HepG2 (cell line): ENCODE measurements around the gene MEX3A. TPM values are rescaled to one million over a fixed set of nuclear protein-coding genes. Genes with fewer than 3 reads are reported as not detected.

Experiments
- ATAC-seq: fragments of 200-7000 bp; cut with Tn5 transposase; 3 replicates; pipeline ENCODE4 v1.9.1; 2020; ENCODE audit warnings: mild to moderate bottlenecking, moderate library complexity
- BruUV-seq: library from RNA; stranded (reverse); fragments of 400-500 nt; replicated peaks from 2 replicates; lab custom pipeline; 2021; lab: Mats Ljungman, UMichigan
- CTCF ChIA-PET: fragments of 300-600 bp; formaldehyde crosslinking; extraction: SDS; loops from one replicate; lab custom pipeline; 2021; ENCODE audit warnings: low total read pairs, inconsistent platforms, low intra/inter-chr PET ratio; lab: Yijun Ruan, JAX
- POLR2A ChIA-PET: fragments of 350-600 bp; sonication (Branson Sonifier 250); formaldehyde crosslinking; loops from one replicate; lab custom pipeline; 2020; ENCODE audit warnings: antibody characterized with exemption, inconsistent platforms; lab: Yijun Ruan, JAX
- DNase-seq: peaks from one replicate; pipeline ENCODE4 v3.0.0-alpha.2; 2015; ENCODE audit warnings: low spot score
- FAIRE-seq: peaks from 3 replicates; lab custom pipeline; 2011; peaks lifted over from hg19 to GRCh38; lab: Jason Lieb, UNC
- H2AFZ ChIP-seq: one replicate; pipeline ENCODE4 v1.6.1; 2011; ENCODE audit warnings: low read length, inconsistent platforms
- H3K27ac ChIP-seq: fragments of 300-600 bp; 3 replicates; pipeline ENCODE4 v1.8.0; 2011; ENCODE audit warnings: mixed run types, mild to moderate bottlenecking, mixed read lengths, low read length, inconsistent platforms; ENCODE audit not compliant: insufficient read depth; ENCODE audit errors: extremely low read length
- H3K27me3 ChIP-seq, 2 experiments: fragments of 200-600 bp in 1 of 2; 2 replicates in 1 of 2; 3 replicates in 1 of 2; pipeline versions ENCODE4 v1.6.0 to v1.8.0; 2011; ENCODE audit warnings: low read length in 2 of 2, mild to moderate bottlenecking in 2 of 2, moderate library complexity in 2 of 2, inconsistent platforms in 1 of 2; ENCODE audit not compliant: insufficient read depth in 2 of 2, control insufficient read depth in 1 of 2
- H3K36me3 ChIP-seq, 2 experiments: fragments of 200-600 bp in 1 of 2; replicated peaks in 1 of 2; 2 replicates in 1 of 2; 3 replicates in 1 of 2; pipeline versions ENCODE4 v1.5.1 to v1.8.0; 2011; ENCODE audit warnings: low read length in 2 of 2, inconsistent platforms in 1 of 2; ENCODE audit not compliant: insufficient read depth in 2 of 2, control insufficient read depth in 1 of 2
- H3K4me1 ChIP-seq: 2 replicates; pipeline ENCODE4 v1.5.1; 2012; ENCODE audit warnings: low read length, inconsistent platforms; ENCODE audit not compliant: insufficient read depth
- H3K4me2 ChIP-seq: 2 replicates; pipeline ENCODE4 v1.6.0; 2011; ENCODE audit warnings: low read depth, low read length, inconsistent platforms
- H3K4me3 ChIP-seq, 3 experiments: fragments of 200-600 bp in 1 of 3; sonication (generic), shearing (Covaris generic) in 1 of 3; replicated peaks in 1 of 3; 2 replicates each; pipeline ENCODE4 v1.5.1; 2011 to 2016; ENCODE audit warnings: low read length in 3 of 3, inconsistent platforms in 2 of 3, low read depth in 2 of 3, mild to moderate bottlenecking in 2 of 3, control low read depth in 1 of 3, mixed read lengths in 1 of 3; ENCODE audit not compliant: insufficient read depth in 1 of 3
- H3K79me2 ChIP-seq: one replicate; pipeline ENCODE4 v1.6.1; 2011; ENCODE audit warnings: low read length, inconsistent platforms; ENCODE audit not compliant: insufficient read depth
- H3K9ac ChIP-seq: 2 replicates; pipeline ENCODE4 v1.6.0; 2011; ENCODE audit warnings: mild to moderate bottlenecking, low read depth, low read length, inconsistent platforms; ENCODE audit not compliant: insufficient read depth
- H3K9me3 ChIP-seq: 2 replicates; pipeline ENCODE4 v1.5.1; 2012; ENCODE audit warnings: mild to moderate bottlenecking, low read length
- H4K20me1 ChIP-seq: 2 replicates; pipeline ENCODE4 v1.6.0; 2011; ENCODE audit warnings: inconsistent platforms, mild to moderate bottlenecking, low read length, moderate library complexity; ENCODE audit not compliant: insufficient read depth
- GATAD1 ChIP-seq: IDR thresholded peaks from 2 replicates; pipeline ENCODE4 v1.6.1; 2016; ENCODE audit warnings: missing genetic modification reagents, missing compliant biosample characterization
- HDAC2 ChIP-seq: sonication (generic); formaldehyde crosslinking; IDR thresholded peaks from 2 replicates; pipeline ENCODE4 v1.4.0; 2020; ENCODE audit warnings: missing genetic modification reagents
- HHEX ChIP-seq: IDR thresholded peaks from 2 replicates; pipeline ENCODE4 v1.6.1; 2016; ENCODE audit warnings: control low read depth
- NR2F2 ChIP-seq: IDR thresholded peaks from 2 replicates; pipeline ENCODE4 v1.6.1; 2012; ENCODE audit warnings: low read depth, inconsistent platforms, borderline replicate concordance
- RAD21 ChIP-seq: fragments of 450-650 bp; formaldehyde crosslinking; IDR thresholded peaks from 2 replicates; pipeline ENCODE4 v1.5.0; 2020; ENCODE audit warnings: mild to moderate bottlenecking
- RXRB ChIP-seq: IDR thresholded peaks from 2 replicates; pipeline ENCODE4 v1.6.1; 2016; ENCODE audit warnings: borderline replicate concordance, missing genetic modification reagents, missing compliant biosample characterization
- SIN3A ChIP-seq: IDR thresholded peaks from 2 replicates; pipeline ENCODE4 v1.6.1; 2011; ENCODE audit warnings: low read depth, mild to moderate bottlenecking, control low read depth, low read length, borderline replicate concordance
- SIN3B ChIP-seq: fragments of 150-350 bp; IDR thresholded peaks from 2 replicates; pipeline ENCODE4 v1.6.1; 2014; ENCODE audit warnings: low read length
- TCF7L2 ChIP-seq: IDR thresholded peaks from 2 replicates; pipeline ENCODE4 v1.6.1; 2011; ENCODE audit warnings: mild to moderate bottlenecking, low read depth, low read length, moderate library complexity
- TGIF2 ChIP-seq: IDR thresholded peaks from 2 replicates; pipeline ENCODE4 v1.6.1; 2016; ENCODE audit warnings: control low read depth, missing compliant biosample characterization
- ZBTB7B ChIP-seq: sonication (generic); formaldehyde crosslinking; IDR thresholded peaks from 2 replicates; pipeline ENCODE4 v1.4.0; 2020; ENCODE audit warnings: missing genetic modification reagents
- ZGPAT ChIP-seq: IDR thresholded peaks from 2 replicates; pipeline ENCODE4 v1.6.1; 2016; ENCODE audit warnings: mild to moderate bottlenecking
- ZNF101 ChIP-seq: sonication (generic); formaldehyde crosslinking; IDR thresholded peaks from 2 replicates; pipeline ENCODE4 v1.4.0; 2020; ENCODE audit warnings: mild to moderate bottlenecking, low read depth, missing genetic modification reagents, borderline replicate concordance
- ZNF124 ChIP-seq: sonication (generic); formaldehyde crosslinking; IDR thresholded peaks from 2 replicates; pipeline ENCODE4 v1.4.0; 2020; ENCODE audit warnings: missing genetic modification reagents
- ZNF468 ChIP-seq: sonication (generic); formaldehyde crosslinking; IDR thresholded peaks from 2 replicates; pipeline ENCODE4 v1.8.0; 2022; ENCODE audit warnings: mild to moderate bottlenecking, moderate library complexity, missing genetic modification reagents
- ZNF569 ChIP-seq: sonication (generic); formaldehyde crosslinking; IDR thresholded peaks from 2 replicates; pipeline ENCODE4 v1.5.0; 2020; ENCODE audit warnings: mild to moderate bottlenecking, missing genetic modification reagents, moderate library complexity, borderline replicate concordance
- ZSCAN29 ChIP-seq: sonication (generic); formaldehyde crosslinking; conservative IDR thresholded peaks from 2 replicates; pipeline ENCODE4 v1.4.0; 2020; ENCODE audit warnings: mild to moderate bottlenecking, missing genetic modification reagents
- WGBS: methylation state at CpG from one replicate; pipeline ENCODE4 v1.1.6; 2017; ENCODE audit warnings: low lambda C conversion rate; 5-methylcytosine and 5-hydroxymethylcytosine counted together
- in situ Hi-C: cut with HindIII; loops from 2 replicates; pipeline ENCODE4 v1.10.0; 2017; ENCODE audit warnings: low pct_unique_long_range_greater_than_20kb; ENCODE audit not compliant: extremely low pct_ligation_motif_present
- intact Hi-C: fragments of 100-400 bp; cut with micrococcal nuclease; formaldehyde crosslinking; loops from one replicate; pipeline ENCODE4 v1.10.0; 2022; ENCODE audit not compliant: unreplicated experiment
- polyA plus RNA-seq, 8 experiments: library from polyadenylated mRNA; depleted of rRNA in 3 of 8; stranded (reverse) in 7 of 8; unstranded in 1 of 8; fragments of >200 nt; fragmentation: Illumina TruSeq in 4 of 8; extraction: Trizol in 4 of 8; gene quantifications; 2 replicates each; pipeline versions ENCODE4 v1.2.1 to v1.2.3, GENCODE V29; 2011 to 2016; ENCODE audit warnings: low read depth in 4 of 8, missing spikeins in 1 of 8, mixed read lengths in 1 of 8; ENCODE audit not compliant: insufficient read depth in 1 of 8
- total RNA-seq, 5 experiments: library from RNA; depleted of rRNA; stranded (reverse); fragments of >200 nt; fragmentation: Illumina TruSeq; extraction: Trizol; gene quantifications; 2 replicates each; pipeline ENCODE4 v1.2.3, GENCODE V29; 2016; ENCODE audit warnings: low read depth in 1 of 5
- TF ChIP-seq, protein P1 (sequence below): sonication (generic); formaldehyde crosslinking; conservative IDR thresholded peaks from 2 replicates; pipeline ENCODE4 v1.4.0; 2020; ENCODE audit warnings: missing genetic modification reagents
- TF ChIP-seq, protein P2 (sequence below): sonication (generic); formaldehyde crosslinking; IDR thresholded peaks from 2 replicates; pipeline ENCODE4 v1.5.1; 2020; ENCODE audit warnings: mild to moderate bottlenecking, missing genetic modification reagents, moderate library complexity

Gene MEX3A
- total and polyA plus RNA-seq, 2 of the 13 experiments (the other 11 are each of a cell fraction or from before 2014, with no cell fraction given) = 7.6 to 9.1 TPM

- ATAC-seq (peak; percentile 79), DNase-seq (peak; percentile 74), FAIRE-seq (peak; percentile 92)
- Histone ChIP-seq H3K27ac (no peak overlapping the region), H3K9ac (no peak overlapping the region), H2AFZ (no peak overlapping the region), H3K4me2 (no peak overlapping the region), H3K9me3 (no peaks in the 10 kb centered on the region), H4K20me1 (no peaks in the 10 kb centered on the region), H3K27me3 (no peaks in the 10 kb centered on the region), H3K4me3 (no peak overlapping the region), H3K36me3 (peaks cover 2% of the 10 kb centered on the region in 2 experiments; a peak in 1 of 5 replicates), H3K4me1 (peaks cover 47% of the 10 kb centered on the region), H3K79me2 (no peaks in the 10 kb centered on the region)
- CTCF ChIA-PET = interaction anchor here (0.9 to 3.3 kb wide), 4 partner anchors 32 to 169 kb away, joined by 3 to 52 read pairs (median 4); no protein-coding TSS in a partner anchor
- POLR2A ChIA-PET = interaction anchor here (0.8 to 11.0 kb wide), 3 partner anchors 38 to 122 kb away, joined by 3 to 113 read pairs (median 4); partner anchors contain the start of gene PMF1
- WGBS = 63% methylated on average over 6 of the region's 14 CpGs
- in situ Hi-C loops (no loop called here), intact Hi-C loops (loop anchor here (1.0 kb wide), 2 partner anchors 39 to 134 kb away; no protein-coding TSS in a partner anchor)
- no TSS peak for BruUV-seq
- TF ChIP-seq RXRB (0 out of 2 replicates have a peak, but pooled peaks have one; percentile 18), ZNF101 (no peak), GATAD1 (CRISPR knock-in tag) (0 out of 2 replicates have a peak, but pooled peaks have one; percentile 14), TCF7L2 (no peak), ZBTB7B (CRISPR knock-in tag) (no peak), ZNF569 (no peak), ZSCAN29 (no peak), ZGPAT (CRISPR knock-in tag) (peak; percentile 46; the same call in 1 of the 2 replicates), SIN3B (no peak), TGIF2 (CRISPR knock-in tag) (0 out of 2 replicates have a peak, but pooled peaks have one; percentile 47), HHEX (CRISPR knock-in tag) (no peak), HDAC2 (CRISPR knock-in tag) (peak; percentile 22; the same call in 1 of the 2 replicates), RAD21 (CRISPR knock-in tag) (peak; percentile 93), ZNF468 (CRISPR knock-in tag) (no peak), ZNF124 (CRISPR knock-in tag) (no peak), NR2F2 (no peak), SIN3A (no peak)
- TF ChIP-seq, protein P1, sequence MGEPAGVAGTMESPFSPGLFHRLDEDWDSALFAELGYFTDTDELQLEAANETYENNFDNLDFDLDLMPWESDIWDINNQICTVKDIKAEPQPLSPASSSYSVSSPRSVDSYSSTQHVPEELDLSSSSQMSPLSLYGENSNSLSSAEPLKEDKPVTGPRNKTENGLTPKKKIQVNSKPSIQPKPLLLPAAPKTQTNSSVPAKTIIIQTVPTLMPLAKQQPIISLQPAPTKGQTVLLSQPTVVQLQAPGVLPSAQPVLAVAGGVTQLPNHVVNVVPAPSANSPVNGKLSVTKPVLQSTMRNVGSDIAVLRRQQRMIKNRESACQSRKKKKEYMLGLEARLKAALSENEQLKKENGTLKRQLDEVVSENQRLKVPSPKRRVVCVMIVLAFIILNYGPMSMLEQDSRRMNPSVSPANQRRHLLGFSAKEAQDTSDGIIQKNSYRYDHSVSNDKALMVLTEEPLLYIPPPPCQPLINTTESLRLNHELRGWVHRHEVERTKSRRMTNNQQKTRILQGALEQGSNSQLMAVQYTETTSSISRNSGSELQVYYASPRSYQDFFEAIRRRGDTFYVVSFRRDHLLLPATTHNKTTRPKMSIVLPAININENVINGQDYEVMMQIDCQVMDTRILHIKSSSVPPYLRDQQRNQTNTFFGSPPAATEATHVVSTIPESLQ (CRISPR knock-in tag) = no peak
- TF ChIP-seq, protein P2, sequence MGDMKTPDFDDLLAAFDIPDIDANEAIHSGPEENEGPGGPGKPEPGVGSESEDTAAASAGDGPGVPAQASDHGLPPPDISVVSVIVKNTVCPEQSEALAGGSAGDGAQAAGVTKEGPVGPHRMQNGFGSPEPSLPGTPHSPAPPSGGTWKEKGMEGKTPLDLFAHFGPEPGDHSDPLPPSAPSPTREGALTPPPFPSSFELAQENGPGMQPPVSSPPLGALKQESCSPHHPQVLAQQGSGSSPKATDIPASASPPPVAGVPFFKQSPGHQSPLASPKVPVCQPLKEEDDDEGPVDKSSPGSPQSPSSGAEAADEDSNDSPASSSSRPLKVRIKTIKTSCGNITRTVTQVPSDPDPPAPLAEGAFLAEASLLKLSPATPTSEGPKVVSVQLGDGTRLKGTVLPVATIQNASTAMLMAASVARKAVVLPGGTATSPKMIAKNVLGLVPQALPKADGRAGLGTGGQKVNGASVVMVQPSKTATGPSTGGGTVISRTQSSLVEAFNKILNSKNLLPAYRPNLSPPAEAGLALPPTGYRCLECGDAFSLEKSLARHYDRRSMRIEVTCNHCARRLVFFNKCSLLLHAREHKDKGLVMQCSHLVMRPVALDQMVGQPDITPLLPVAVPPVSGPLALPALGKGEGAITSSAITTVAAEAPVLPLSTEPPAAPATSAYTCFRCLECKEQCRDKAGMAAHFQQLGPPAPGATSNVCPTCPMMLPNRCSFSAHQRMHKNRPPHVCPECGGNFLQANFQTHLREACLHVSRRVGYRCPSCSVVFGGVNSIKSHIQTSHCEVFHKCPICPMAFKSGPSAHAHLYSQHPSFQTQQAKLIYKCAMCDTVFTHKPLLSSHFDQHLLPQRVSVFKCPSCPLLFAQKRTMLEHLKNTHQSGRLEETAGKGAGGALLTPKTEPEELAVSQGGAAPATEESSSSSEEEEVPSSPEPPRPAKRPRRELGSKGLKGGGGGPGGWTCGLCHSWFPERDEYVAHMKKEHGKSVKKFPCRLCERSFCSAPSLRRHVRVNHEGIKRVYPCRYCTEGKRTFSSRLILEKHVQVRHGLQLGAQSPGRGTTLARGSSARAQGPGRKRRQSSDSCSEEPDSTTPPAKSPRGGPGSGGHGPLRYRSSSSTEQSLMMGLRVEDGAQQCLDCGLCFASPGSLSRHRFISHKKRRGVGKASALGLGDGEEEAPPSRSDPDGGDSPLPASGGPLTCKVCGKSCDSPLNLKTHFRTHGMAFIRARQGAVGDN (CRISPR knock-in tag) = peak; percentile 71
Measured at GRCh38 chr1:156090840-156091188, 8.5 kb upstream of the MEX3A start.
